MM.1S (cell line): Measurements from ENCODE around the gene AIRE.

ENCODE experiments used
- EZH2 ChIP-seq: fragments of 300-600 bp; sonication (generic); optimal IDR thresholded peaks from 2 replicates; pipeline ENCODE3; 2017; ENCODE audit warnings: low read depth, mild to moderate bottlenecking, antibody characterized with exemption, low read length, mixed read lengths
- EZH2phosphoT487 ChIP-seq: fragments of 300-600 bp; sonication (generic); IDR thresholded peaks from 2 replicates; pipeline ENCODE4 v1.6.1; 2018; ENCODE audit warnings: antibody characterized with exemption, low read length
- TF ChIP-seq, protein P1 (sequence below): fragments of 300-600 bp; sonication (generic); IDR thresholded peaks from 2 replicates; pipeline ENCODE4 v1.5.1; 2016; ENCODE audit warnings: antibody characterized with exemption, low read length, mixed read lengths

DNA sequence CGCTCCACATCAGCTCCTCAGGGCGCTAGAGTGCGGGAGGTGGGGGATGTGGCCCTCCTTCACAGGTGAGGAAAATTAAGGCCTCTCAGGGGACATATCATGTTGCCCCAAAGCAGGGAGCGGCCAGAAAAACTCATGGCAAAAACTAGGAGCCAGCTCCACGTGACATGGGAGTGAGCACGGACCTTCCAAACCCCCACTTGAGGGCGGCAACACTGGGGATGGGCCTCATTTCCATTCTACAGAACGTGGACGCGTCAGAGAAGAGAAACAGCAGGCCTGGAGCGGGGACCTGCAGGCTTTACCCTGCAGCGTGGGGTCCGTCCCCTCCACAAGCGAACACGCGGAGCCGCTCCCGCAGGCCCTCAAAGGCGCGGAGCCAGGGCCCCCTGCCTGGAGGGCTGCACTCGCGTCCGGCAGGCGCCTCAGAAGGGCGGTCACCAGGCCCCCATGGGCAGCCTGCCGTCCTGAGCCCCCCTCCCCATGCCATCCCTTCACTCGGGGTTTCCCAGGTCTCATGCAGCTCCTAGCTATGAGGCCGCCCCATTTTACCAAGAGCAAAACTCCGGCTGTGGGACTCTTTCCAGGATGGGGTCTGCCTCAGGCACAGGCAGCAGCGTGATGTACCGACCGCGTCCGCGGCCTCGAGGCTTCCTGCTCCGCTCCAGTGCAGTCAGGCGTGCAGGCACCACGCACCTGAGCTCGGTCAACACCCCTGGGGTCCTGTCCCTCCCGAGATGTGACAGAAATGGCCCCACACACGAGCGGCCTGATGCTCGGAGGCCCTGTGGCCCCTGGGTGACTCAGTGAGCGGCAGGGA is 48.0 kb downstream of the AIRE start:
- TF ChIP-seq, protein P1, sequence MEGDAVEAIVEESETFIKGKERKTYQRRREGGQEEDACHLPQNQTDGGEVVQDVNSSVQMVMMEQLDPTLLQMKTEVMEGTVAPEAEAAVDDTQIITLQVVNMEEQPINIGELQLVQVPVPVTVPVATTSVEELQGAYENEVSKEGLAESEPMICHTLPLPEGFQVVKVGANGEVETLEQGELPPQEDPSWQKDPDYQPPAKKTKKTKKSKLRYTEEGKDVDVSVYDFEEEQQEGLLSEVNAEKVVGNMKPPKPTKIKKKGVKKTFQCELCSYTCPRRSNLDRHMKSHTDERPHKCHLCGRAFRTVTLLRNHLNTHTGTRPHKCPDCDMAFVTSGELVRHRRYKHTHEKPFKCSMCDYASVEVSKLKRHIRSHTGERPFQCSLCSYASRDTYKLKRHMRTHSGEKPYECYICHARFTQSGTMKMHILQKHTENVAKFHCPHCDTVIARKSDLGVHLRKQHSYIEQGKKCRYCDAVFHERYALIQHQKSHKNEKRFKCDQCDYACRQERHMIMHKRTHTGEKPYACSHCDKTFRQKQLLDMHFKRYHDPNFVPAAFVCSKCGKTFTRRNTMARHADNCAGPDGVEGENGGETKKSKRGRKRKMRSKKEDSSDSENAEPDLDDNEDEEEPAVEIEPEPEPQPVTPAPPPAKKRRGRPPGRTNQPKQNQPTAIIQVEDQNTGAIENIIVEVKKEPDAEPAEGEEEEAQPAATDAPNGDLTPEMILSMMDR = no peak
- no peak for TF ChIP-seq EZH2
- no peak for TF ChIP-seq EZH2phosphoT487
